ENCODE results near the gene ZRSR2.

GRCh38 chrX:15825936-15826335 is 35.7 kb downstream of the ZRSR2 start:
- TF ChIP-seq, protein P1, sequence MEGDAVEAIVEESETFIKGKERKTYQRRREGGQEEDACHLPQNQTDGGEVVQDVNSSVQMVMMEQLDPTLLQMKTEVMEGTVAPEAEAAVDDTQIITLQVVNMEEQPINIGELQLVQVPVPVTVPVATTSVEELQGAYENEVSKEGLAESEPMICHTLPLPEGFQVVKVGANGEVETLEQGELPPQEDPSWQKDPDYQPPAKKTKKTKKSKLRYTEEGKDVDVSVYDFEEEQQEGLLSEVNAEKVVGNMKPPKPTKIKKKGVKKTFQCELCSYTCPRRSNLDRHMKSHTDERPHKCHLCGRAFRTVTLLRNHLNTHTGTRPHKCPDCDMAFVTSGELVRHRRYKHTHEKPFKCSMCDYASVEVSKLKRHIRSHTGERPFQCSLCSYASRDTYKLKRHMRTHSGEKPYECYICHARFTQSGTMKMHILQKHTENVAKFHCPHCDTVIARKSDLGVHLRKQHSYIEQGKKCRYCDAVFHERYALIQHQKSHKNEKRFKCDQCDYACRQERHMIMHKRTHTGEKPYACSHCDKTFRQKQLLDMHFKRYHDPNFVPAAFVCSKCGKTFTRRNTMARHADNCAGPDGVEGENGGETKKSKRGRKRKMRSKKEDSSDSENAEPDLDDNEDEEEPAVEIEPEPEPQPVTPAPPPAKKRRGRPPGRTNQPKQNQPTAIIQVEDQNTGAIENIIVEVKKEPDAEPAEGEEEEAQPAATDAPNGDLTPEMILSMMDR (IDR thresholded peaks at IDR 0.05): no peak
- TF ChIP-seq POLR2AphosphoS5 (IDR thresholded peaks at IDR 0.05): no peak
